ENCODE data around the gene PCTP.

The PCTP gene

DNA sequence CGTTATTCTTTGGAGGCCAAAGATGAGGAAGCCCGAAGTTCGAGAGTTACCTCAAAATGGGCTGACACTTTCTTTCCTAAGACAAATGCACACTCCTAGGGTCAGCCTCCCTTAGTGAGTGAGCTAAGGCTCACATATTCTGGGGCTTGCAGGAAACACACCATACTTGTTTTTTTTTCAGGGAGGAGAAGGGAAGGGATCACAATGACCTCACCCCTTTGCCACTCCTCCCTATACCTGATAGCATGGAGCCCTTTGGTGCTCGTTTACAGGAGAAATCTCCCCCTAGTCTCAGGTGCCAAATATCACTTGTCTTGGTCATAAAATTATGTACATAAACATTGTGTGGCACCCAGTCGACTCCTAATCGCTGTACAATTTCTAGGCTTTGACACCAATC is 23.6 kb upstream of the PCTP start:
- DNase-seq (ENCODE audit: low read depth in 4 of 4, low spot score in 1 of 4) = no peak

DNA sequence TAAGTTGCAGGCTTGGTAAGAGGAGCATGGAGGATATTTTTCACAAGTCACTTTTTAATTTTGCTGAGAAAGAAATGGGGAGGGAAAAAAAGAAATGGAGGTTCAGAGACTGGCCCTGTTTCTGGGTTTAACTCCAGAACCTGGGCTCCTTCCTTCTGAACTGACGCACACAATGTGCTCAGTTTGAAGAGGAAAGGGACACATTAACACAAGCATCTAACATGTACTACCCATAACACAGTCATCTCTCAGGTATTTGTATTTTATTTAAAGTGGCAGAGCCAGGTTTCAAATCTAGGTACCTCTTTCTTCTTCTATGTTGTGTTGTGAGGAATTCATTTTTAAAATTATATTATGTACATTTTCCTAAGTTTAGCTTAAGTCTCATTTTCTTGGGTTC is 22.9 kb upstream of the PCTP start:
- DNase-seq (ENCODE audit: low read depth in 4 of 4, low spot score in 1 of 4) = no peak

DNA sequence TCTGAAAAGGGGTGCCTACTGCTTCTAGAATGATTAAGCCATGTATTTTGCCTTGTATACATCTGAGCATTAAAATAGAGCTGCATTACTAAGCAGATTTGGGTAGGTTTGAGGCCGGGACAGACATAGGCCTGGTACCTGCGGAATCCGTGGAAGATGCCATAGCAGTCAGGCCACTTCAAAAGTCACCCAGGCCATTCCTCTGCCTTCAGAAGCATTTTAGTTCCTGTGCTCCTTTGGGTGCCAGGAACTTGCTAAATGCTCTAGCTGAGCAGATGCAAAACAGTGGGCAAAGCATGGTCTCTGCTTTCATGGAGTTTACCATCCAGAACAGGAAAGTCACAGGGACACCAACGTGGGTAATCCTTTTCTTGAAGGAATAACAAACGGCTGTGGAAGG is 22.5 kb upstream of the PCTP start:
- DNase-seq (ENCODE audit: low read depth in 4 of 4, low spot score in 1 of 4) = no peak

DNA sequence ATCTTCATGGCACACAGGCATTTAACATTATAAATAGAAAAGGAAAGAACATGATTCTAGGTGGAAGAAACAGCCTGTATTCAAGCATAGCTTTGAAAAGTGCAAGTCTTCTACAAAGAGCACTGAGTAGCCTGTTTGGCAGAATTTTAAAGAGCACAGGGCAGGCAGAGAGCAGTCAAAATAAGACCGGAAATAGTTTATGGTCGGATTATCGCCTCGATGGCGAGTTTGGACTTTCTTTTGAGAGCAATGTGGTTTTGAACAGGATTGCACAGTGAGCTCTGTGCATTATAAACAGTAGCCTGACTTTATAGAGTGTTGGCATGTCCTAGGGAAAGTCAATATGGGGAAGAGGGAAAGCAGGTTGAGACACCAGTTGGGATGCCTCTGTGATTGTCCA is 22.0 kb upstream of the PCTP start:
- no peak for DNase-seq (ENCODE audit: low read depth in 4 of 4, low spot score in 1 of 4)

DNA sequence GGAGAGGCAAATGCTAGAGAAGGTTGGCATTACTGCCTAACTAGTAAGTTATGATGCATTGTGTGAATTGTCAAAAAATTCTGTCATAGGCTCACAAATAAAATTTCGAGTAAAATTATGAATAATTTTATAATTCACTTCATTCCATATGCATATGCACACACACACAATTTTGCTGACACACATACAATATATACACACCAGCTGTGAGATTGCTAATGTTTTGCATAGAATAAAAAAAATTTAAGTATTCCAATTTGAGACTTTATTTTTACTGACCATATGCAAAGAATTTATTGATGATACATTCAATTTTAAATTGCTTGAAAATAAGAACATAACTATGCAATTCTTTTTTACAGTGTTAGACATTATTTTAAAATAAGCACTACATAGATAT is 21.4 kb upstream of the PCTP start:
- no peak for DNase-seq (ENCODE audit: low read depth in 4 of 4, low spot score in 1 of 4)

DNA sequence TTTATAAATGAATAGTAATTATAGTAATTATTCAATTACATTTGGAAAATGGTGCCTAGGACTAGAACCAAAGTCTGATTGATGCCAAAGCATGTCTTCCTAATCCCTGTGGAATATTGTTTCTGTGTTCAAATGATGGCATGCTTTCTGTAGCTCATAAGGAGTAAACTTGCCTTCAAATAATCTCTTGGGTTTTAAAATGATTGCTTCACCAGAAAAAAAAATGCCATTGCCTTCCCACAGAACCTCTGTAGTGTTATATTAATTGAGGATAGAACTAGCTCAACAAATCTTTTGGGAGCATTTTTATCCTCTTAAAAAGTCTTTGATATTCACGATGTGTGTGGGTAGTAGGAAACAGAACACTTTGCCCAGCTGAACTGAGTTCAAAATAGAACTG is 20.5 kb upstream of the PCTP start:
- DNase-seq (ENCODE audit: low read depth in 4 of 4, low spot score in 1 of 4) = no peak

DNA sequence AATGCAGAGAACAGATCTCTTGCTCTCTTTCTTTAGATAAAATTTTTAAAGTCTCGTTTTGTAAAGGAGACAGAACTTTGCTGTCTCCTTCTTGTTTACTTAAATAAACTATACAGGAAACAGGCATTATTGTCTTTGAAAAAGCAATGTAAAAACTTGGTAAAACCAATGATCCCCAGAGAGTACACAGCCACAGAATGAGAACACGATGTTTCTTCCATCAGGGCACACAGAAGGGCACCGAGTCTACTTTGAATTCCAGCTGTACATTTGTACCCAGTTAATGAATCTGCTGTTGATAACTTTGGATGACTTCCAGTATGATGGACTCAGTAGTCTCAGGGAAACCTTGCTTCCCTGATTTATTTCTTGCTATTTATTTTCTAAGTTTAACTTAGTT is 20.0 kb upstream of the PCTP start:
- DNase-seq (ENCODE audit: low read depth in 4 of 4, low spot score in 1 of 4) = no peak

DNA sequence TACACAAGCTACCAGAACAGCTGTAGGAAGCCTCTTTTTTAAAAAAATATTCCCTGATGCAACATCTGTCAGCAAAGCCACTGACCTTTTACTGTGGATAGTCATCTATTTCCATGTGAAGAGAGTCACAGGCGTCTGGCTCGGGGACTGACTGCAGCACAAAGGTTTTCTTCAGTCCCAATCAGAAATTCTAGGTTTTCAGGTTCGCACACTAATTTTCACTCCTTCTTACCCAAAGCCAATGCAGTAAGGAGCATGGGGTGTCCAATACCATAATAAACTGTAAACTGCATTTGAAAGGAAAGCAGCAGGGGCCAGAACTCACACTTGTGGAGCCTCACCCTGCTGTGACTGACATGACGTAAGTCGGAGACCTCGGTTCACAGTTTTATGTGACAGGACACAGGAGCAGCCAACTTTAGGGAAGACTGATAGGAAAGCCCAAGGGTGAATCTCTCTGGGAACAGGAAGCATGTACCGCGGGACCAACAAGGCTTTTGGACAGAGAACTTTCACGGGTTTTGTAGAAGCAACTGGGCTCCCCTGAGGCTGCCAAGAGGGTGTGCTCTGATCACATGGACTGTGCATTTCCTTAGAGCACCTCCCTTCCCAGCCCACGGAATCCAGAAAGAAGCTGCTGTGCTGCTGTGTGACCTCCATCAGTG is 19.1 kb upstream of the PCTP start:
- no peak for DNase-seq (ENCODE audit: low read depth in 4 of 4, low spot score in 1 of 4)

DNA sequence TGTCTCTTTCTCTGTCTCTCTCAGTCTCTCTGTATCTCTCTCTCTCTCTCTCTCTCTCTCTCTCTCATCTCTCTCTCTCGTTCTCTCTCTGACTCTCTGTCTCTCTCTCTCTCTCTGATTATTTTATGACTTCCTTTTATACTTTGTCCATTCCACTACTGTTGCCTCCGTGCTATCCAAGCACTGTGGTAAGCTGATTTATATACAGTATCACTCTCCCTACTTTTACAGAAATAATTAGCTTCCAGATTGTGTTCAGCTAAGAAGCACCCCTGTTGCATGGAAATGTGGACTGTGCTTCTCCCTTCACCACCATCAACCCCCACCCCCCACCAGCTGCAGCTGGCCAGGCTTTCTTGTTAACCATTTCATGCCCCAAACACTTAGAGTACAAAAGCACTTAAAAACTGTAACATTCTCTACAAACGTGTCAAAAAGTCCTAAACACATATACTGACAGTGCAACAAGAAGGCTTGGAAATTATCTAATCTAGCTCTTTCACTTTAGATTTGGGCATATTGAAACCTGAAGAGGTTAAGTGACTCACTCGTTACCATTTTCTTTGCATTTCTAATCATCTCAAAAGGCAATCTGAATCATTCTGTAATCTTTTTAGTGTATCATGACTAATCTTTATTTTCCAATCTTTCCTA is 16.6 kb upstream of the PCTP start:
- peak in 1 of 4 experiments; percentile 8 for DNase-seq (ENCODE audit: low read depth in 4 of 4, low spot score in 1 of 4)

DNA sequence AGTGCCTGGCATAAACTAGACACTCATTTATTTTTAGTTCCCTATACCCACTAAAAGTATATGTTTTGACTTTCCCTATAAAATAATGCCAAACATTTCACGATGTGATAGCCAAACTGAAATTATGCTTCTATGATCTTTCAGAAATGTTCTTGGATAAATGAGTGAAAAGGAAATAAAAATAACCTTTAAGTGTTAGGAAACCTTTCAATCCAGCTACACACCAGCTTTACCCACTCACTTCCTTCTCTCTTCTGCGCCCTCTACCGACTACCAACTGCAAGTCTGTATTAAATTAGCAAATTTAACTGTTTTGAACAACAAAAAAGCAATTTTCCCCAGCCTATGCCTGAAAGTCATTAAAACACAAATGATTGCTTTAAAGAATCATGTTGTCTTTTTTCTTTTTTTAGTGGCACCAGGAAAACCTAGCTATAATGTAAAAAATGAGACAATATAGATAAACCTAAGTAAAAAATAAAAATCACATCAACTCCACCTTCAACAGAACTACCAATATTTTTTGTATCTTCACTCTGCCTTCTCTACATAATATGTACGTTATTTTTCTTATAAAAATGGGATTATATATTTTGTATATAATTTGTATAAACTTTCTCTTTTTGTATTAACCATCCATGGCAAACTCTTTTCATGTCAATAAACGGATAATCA is 15.0 kb upstream of the PCTP start:
- DNase-seq (ENCODE audit: low read depth in 4 of 4, low spot score in 1 of 4) = peak in 1 of 4 experiments; percentile 23

DNA sequence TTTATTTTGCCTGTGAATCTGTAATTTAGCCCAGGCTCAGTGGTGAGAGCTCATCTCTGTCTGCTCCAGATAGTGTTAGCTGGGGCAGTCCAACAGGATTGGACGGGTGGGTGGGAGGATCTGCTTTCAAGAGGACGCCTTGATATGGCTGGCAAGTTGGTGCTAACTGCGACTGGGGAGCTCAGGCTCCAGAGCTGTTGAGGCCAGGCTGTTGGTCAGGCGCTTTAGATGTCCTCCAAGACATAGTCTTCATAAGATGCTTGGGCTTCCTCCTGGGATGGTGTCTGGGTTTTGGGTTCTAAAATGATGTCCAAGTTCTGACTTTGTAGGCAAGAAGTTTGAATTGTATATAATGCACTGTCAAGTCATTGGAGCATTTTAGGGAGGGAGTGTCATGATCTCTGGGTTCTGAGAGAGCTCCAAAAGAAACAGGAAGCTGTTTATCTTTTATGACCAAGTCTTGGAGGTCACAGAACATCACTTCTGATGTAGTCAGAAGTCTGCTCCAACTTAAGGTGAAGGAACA is 12.8 kb upstream of the PCTP start:
- DNase-seq (ENCODE audit: low read depth in 4 of 4, low spot score in 1 of 4) = no peak

DNA sequence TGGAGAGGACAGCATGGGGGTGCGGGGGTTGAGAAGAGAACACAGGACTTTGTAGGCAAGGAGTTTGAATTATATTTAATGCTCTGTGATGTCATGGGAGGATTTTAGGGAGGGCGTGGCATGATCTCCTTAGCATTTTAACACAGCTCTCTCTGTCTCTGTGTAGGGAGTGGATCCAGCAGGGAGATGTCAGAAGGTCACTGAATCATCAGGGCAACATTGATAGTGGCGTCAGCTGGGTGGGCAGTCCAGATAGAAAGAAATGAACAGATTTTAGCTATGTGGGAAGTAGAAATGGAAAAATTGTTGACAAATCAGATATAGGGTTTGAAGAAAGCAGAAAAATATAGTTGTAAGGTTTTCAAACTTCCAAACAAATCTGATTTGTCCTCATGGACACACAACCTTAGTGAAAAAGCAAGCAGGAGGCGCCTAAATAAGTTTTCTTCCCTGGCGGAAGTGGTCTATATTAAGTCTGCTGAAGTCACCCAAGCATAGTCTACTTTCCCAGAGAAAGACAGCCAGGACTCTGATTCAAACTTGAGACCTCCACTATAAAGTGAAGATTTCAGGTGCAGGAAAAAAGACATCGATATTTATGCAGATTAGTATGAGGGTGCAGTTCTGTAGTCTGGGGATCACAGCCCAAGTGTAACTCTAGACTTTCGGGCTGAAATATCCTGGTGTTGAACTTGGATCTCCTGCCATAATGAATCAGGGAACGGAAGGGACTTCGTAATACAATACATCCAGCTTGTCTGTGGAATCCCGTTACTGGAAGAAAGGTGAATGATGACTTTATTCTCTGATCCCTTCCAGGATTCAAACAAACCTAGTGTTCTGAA is 10.1 kb upstream of the PCTP start:
- DNase-seq (ENCODE audit: low read depth in 4 of 4, low spot score in 1 of 4) = no peak

DNA sequence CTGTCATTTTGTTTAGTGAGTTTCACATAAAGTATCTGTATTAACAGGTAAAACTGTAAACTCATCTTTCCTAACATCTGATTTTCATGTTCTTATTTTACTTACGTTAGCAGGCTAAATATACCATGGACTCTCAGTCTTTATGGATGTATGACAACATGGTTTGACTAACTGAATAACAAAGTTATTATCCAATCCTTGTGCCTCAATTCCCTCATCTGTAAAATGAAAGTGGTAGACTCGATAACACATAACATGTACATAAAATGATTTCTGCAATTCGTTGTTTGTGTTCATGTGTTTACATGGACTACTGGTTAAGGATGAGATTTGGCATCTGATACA is 9.5 kb upstream of the PCTP start:
- DNase-seq (ENCODE audit: low read depth in 4 of 4, low spot score in 1 of 4) = no peak

DNA sequence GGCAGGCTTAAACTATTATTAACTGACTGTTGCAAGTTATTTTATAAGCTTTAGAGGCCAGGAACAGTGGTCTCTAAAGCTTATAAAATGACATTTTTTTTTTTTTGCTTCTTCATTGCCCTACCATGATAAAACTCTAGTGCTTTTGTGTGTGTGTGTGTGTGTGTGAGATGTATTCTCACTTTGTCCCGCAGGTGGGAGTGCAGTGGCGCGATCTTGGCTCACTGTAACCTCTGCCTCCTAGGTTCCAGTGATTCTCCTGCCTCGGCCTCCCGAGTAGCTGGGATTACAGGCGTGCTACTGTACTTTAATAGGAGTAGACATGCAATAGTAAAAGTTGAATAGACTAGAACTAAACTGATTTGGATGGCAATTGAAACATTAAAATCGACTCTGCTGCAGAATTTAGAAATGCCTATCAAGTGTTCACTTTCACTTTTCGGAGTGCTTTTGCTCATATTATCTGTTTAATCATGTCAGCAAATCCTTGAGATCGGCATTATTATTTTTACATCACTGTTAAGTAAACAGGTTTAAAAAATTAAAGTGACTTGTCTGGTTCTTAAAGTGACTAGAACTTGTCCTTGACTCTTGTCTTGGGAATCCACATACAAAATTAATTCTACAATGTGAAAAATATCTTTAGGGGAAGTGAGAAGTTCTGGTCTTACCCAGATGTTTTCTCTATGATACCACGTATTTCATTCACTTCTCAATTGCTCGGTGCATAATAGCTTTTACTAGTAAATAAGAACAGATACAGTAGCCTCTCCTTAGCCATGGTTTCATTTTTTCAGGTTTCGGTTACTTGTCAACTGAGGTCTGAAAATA is 8.4 kb upstream of the PCTP start:
- no peak for DNase-seq (ENCODE audit: low read depth in 4 of 4, low spot score in 1 of 4)

DNA sequence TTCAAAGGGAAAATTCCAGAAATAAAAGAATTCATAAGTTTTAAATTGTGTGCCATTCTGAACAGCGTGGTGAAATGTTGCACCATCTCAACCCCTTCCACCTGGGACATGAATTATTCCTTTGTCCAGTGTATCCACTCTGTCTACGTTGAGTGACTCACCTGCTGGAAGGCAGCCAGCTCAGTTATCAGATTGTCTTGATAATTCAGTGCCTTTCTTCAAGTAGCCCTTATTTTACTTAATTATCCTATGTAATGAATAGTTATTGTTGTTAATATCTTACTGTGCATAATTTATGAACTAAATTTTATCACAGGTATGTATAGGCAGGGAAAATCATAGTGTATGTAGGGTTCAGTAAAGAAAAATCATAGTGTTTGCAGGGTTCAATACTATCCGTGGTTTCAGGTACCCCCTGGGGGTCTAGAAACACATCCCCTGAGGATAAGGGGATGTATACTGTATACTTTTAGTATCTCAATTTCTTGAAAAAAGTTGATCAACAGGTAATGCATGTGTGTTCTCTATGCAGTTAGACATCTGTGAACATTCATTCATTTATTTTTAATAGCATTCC is 7.7 kb upstream of the PCTP start:
- DNase-seq (ENCODE audit: low read depth in 4 of 4, low spot score in 1 of 4) = no peak

DNA sequence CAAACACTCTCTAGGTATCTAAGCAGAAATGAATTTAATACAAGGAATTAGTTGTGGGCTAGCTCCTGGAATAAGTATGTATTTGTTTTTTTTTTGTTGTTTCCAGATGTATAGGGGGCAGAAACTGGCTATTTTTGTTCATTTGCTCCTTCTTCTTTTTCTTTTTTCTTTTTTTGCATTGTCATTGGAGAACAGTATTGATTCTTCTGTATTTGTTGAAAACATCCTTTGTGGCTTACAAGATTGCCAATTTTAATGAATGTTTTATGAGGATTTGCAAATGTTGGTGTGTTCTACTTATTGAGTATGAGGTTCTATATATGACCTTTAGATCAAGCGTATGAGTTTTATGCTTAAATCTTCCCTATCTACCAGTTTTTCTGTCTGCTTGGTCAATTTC is 5.6 kb upstream of the PCTP start:
- no peak for DNase-seq (ENCODE audit: low read depth in 4 of 4, low spot score in 1 of 4)

DNA sequence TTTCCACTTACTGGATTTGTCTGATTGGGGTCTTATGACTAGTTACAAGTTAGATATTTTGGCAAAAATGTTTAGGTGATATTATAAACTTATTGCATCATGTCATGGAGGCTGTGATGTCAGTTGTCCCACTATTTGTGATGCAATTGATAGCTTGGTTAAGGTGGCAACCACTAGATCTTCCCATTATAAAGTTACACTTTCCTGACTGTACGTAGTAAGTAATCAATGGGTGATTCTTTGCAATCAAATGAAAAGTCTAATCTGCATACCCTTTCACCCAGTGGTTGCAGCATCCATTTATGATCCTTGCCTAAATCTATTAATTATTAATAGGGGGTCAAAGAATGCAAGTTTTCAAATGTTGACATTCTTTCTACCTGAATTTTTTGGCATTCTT is 4.4 kb upstream of the PCTP start:
- DNase-seq (ENCODE audit: low read depth in 4 of 4, low spot score in 1 of 4) = no peak

DNA sequence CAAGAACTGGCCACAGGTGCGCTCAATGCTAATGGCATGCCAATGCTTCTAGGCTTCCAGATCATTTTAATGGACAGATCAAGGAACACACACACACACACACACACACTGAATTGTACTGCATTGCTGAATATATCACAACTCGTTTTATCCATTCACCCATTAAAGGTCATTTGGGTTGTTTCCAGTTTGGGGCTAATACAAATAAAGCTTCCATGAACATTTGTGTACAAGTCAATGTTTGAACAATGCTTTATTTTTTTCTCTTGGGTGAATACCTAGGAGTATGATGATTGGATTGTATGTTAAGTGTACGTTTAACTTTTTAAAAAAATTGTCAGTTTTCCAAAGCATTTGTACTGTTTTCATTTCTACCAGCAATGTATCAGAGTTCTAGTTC is 3.6 kb upstream of the PCTP start:
- DNase-seq (ENCODE audit: low read depth in 4 of 4, low spot score in 1 of 4) = no peak

DNA sequence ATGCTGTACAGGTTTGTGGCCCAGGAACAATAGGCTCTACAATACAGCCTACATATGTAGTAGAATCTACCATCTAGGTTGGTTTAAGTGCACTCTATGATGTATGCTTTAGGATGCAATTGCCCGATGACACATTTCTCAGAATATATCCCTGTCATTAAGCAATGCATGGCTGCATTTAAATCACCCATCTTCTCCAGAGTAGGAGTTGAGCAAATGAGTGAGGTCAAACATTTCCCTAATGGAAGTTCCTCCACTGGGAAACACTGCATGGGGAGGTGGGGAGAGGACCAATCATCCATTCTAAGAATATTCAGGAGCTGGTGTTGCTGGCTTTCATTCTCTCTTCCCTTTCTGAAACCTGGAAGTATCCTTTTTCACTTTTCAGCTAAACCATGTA is 2.0 kb upstream of the PCTP start:
- DNase-seq (ENCODE audit: low read depth in 4 of 4, low spot score in 1 of 4) = no peak

DNA sequence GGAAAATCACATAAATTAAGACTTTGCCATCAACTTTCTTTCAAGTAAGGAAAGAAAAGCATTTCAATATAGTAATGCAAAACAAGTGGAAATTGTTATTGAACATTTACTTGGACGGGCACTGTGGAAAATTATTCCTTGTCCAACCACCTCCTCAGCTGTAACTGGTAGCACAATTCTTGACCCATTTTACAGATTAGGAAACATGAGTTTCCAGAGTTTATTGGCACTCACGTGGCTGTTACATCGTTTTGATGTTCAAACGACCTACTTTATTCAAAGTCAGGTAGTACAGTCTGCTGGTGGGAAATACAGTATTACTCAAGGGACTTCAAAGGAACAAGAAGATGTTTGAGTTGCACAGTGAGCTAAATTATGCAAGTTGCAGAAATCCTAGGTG is 866 bp upstream of the PCTP start:
- no peak for DNase-seq (ENCODE audit: low read depth in 4 of 4, low spot score in 1 of 4)

Data from stimulated activated CD4-positive, alpha-beta T cell treated with anti-CD3 and anti-CD28 coated beads, Interleukin-1b, Interleukin-23, amount 100 ng/mL, for 24 hours (primary cell).